HG03378 (cell line): ENCODE results near the gene TDRD10.

Source experiments
- ATAC-seq: cut with Tn5 transposase; IDR thresholded peaks from one replicate; pipeline ENCODE4 v1.9.1; 2021; ENCODE audit warnings: mild to moderate bottlenecking, moderate library complexity; ENCODE audit not compliant: unreplicated experiment

Gene TDRD10

GRCh38 chr1:154551474-154551873 is 49.5 kb downstream of the TDRD10 start:
- no peak for ATAC-seq

GRCh38 chr1:154552036-154552435 is 50.0 kb downstream of the TDRD10 start:
- ATAC-seq = no peak

- no peak for ATAC-seq
Observed at GRCh38 chr1:154553056-154554030, 51.3 kb downstream of the TDRD10 start.

- no peak for ATAC-seq
Observed at GRCh38 chr1:154556422-154556821, 54.4 kb downstream of the TDRD10 start.

- ATAC-seq = no peak
Observed at GRCh38 chr1:154557248-154557938, 55.4 kb downstream of the TDRD10 start.

- ATAC-seq = no peak
Observed at GRCh38 chr1:154557939-154558719, 56.1 kb downstream of the TDRD10 start, which contains the start of gene UBE2Q1. Gene UBE2Q1, minus strand, starts transcription at chr1:154558662. Its CDS starts 109 bp downstream, at chr1:154558553.

- peak; percentile 71 for ATAC-seq
Observed at GRCh38 chr1:154558720-154559465, 56.9 kb downstream of the TDRD10 start.

GRCh38 chr1:154559466-154560044 is 57.5 kb downstream of the TDRD10 start:
- peak; percentile 60 for ATAC-seq

- no peak for ATAC-seq
Observed at GRCh38 chr1:154565876-154566275, 63.9 kb downstream of the TDRD10 start.

- ATAC-seq = no peak
Observed at GRCh38 chr1:154567386-154568156, 65.6 kb downstream of the TDRD10 start, which contains the start of gene CHRNB2. Gene CHRNB2, plus strand, starts transcription at chr1:154567778. Its CDS starts 267 bp downstream, at chr1:154568045.

GRCh38 chr1:154568157-154568815 is 66.3 kb downstream of the TDRD10 start:
- no peak for ATAC-seq

GRCh38 chr1:154571244-154571963 is 69.4 kb downstream of the TDRD10 start:
- ATAC-seq = no peak

- ATAC-seq = no peak
Observed at GRCh38 chr1:154571964-154572288, 69.9 kb downstream of the TDRD10 start.

GRCh38 chr1:154572468-154573167 is 70.6 kb downstream of the TDRD10 start:
- no peak for ATAC-seq

- ATAC-seq = no peak
Observed at GRCh38 chr1:154573168-154573510, 71.1 kb downstream of the TDRD10 start.

GRCh38 chr1:154574716-154575115 is 72.7 kb downstream of the TDRD10 start:
- ATAC-seq = no peak

GRCh38 chr1:154575147-154575927 is 73.3 kb downstream of the TDRD10 start:
- no peak for ATAC-seq
